Keratinocyte (primary cell): ENCODE measurements around the gene GSAP.

ENCODE experiments used
- CTCF ChIP-seq, 3 experiments: IDR thresholded peaks in 1 of 3; conservative IDR thresholded peaks in 1 of 3; optimal IDR thresholded peaks in 1 of 3; 2 replicates in 2 of 3; 3 replicates in 1 of 3; pipeline versions ENCODE3 to v1.5.1; 2011; ENCODE audit warnings: low read length in 3 of 3, mild to moderate bottlenecking in 3 of 3, moderate library complexity in 2 of 3, control low read depth in 1 of 3, inconsistent platforms in 1 of 3; ENCODE audit not compliant: insufficient read depth in 2 of 3; ENCODE audit errors: extremely low read depth in 1 of 3
- EZH2 ChIP-seq: IDR thresholded peaks from one replicate; pipeline ENCODE4 v1.6.1; 2012; ENCODE audit warnings: inconsistent platforms, mild to moderate bottlenecking, low read length, moderate library complexity

GRCh38 chr7:77281780-77282478, 134.2 kb downstream of the GSAP start:
- TF ChIP-seq CTCF (optimal IDR thresholded peaks at IDR 0.05 in 1 of 3, IDR thresholded peaks at IDR 0.05 in 1 of 3, conservative IDR thresholded peaks at IDR 0.05 in 1 of 3; ENCODE audit: extremely low read depth in 1 of 3, insufficient read depth in 2 of 3, low read length in 3 of 3) (no peak), EZH2 (no peak)
